HG03103 (cell line): ENCODE measurements around the gene CLEC17A.

Experiments used
- ATAC-seq: cut with Tn5 transposase; IDR thresholded peaks from one replicate; pipeline ENCODE4 v1.9.1; 2021; ENCODE audit warnings: low read depth; ENCODE audit not compliant: unreplicated experiment

CLEC17A gene

DNA sequence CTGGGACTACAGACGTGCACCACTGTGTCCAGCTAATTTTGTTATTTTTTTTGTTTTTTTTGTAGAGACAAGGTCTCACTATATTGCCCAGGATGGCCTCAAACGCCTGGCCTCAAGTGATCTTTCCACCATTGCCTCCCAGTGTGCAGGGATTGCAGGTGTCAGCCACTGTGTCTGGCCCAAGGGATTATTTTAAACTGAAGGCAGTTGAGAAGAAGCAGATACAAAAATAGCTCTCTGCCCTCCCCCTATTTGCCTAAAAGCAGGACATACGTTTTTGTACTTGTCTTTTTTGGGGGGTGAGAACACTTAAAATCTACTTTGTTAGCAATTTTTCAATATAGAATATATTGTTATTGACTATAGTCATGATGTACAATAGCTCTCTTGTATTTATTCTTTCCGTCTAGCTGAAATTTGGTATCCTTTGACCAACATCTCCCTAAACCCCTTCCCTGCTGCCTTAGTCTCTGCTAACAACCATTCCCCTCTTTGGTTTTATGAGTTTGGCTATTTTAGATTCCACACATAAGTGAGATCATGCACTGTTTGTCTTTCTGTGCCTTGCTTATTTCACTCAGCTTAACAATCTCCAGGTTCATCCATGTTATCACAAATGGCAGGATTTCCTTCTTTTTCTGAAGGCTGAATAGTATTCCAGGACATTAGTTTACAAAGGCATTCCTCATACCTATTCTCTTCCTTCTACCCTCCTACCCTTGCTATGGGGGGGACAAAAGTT lies 56.8 kb downstream of the CLEC17A start:
- no peak for ATAC-seq

DNA sequence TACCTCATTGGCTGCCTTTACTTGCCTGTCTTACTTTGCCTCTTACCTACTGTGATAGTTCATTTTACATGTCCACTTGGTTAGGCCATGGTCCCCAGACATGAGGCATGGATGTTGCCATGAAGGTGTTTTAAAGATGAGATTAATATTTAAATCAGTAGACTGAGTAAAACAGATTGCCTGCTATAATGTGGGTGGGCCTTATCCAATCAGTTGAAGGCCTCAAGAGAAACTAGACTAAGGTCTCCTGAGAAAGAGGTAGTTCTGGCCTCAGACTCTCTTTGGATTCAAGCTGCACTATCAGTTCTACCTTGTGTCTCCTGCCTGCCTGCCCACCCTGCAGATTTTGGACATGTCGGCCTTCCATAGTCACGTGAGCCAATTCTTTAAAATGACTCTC lies 65.6 kb downstream of the CLEC17A start:
- no peak for ATAC-seq

- no peak for ATAC-seq
Measured at GRCh38 chr19:14649020-14649419, 66.1 kb downstream of the CLEC17A start.

GRCh38 chr19:14650161-14650560 lies 67.3 kb downstream of the CLEC17A start:
- ATAC-seq, result no peak

DNA sequence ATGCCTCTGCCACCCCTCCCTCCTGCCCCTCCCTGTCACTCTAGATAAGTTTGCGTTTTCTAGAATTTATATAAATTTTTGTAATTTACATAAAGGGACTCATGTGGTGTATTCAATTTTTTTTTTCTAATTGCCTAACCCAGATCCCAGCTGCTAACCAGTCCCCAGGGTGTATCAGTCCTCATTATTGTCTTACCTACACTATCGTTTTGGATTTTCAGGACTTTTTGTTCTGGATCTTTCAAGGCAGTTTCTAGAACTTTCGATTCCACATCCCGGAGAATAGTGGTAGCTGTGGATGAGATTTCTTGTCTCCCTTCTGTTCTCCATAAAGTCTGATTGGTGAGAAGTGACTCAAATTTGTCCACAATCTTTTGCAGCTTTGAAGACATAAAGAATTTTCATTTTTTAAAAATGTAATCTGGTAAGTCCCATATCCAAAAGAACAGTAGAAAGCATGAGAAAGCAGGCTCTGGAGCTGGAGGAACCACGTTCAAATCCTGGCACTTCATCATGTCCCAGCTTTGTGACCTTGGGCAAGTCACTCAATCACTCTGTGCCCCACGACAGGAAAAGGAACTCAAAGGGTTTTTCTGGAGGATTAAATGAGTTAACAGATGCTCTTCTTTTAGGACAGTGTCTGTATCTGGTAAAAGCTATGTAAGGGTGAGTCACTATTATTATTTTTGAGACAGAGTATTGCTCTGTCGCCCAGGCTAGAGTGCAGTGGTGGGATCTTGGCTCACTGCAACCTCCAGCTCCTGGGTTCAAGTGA lies 72.1 kb downstream of the CLEC17A start:
- ATAC-seq, result no peak

GRCh38 chr19:14655726-14656125 lies 72.8 kb downstream of the CLEC17A start:
- ATAC-seq, result no peak

DNA sequence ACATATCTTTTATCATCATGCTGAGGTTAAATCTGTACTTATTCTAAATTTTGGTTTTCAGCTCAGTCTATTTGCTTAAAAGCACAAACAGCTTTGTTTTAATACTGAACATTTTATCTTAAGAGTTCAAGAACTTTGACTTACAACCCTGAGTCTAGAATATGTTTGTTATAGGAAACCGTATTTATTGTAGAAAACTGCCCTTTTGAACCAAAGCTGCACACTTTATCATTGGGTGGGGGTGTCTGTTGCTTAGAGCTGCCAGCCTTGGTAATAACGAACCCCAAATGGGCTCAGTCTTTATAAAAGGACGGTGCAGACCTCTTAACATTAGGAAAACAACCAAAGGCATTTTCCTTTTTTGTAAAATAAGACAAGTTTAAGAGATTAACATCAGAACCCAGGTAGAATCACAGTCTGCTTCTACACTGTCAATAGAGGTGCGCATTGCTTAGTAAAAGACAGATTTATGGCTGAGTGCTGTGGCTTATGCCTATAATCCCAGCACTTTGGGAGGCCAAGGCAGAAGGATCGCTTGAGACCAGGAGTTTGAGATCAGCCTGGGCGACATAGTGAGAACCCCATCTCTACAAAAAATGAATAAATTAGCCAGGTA lies 77.1 kb downstream of the CLEC17A start:
- no peak for ATAC-seq

GRCh38 chr19:14661372-14661924 lies 78.6 kb downstream of the CLEC17A start:
- no peak for ATAC-seq
